AG04450 (cell line): ENCODE measurements around the gene CD47. TPM values are rescaled to one million over a fixed set of nuclear protein-coding genes. Genes with fewer than 3 reads are reported as not detected.

ENCODE experiments used
- CTCF ChIA-PET: fragments of 300-600, 350-600 bp; formaldehyde crosslinking; extraction: SDS; loops from one replicate; lab custom pipeline; 2022; ENCODE audit warnings: antibody characterized with exemption, inconsistent platforms; lab: Charles Lee
- POLR2A ChIA-PET: fragments of 350-600 bp; formaldehyde crosslinking; extraction: SDS; loops from one replicate; lab custom pipeline; 2021; ENCODE audit warnings: antibody characterized with exemption, inconsistent platforms; lab: Yijun Ruan, JAX
- DNase-seq: peaks from one replicate; pipeline ENCODE4 v3.0.0-alpha.2; 2011; ENCODE audit warnings: low read depth, low spot score
- H3K27ac ChIP-seq: one replicate; pipeline ENCODE4 v1.5.1; 2012; ENCODE audit warnings: low read depth, low read length, control low read depth
- H3K27me3 ChIP-seq: one replicate; pipeline ENCODE4 v1.6.0; 2012; ENCODE audit warnings: low read length; ENCODE audit not compliant: control insufficient read depth, insufficient read depth
- H3K4me3 ChIP-seq: 2 replicates; pipeline ENCODE4 v1.5.1; 2011; ENCODE audit warnings: mild to moderate bottlenecking, low read depth, low read length, control low read depth
- H3K9me3 ChIP-seq: 2 replicates; pipeline ENCODE4 v1.5.1; 2012; ENCODE audit warnings: low read length; ENCODE audit not compliant: control insufficient read depth, insufficient read depth
- CTCF ChIP-seq: IDR thresholded peaks from 2 replicates; pipeline ENCODE4 v1.5.1; 2011; ENCODE audit warnings: low read depth, low read length, control low read depth, inconsistent platforms
- polyA minus RNA-seq: library from RNA; depleted of rRNA, polyadenylated mRNA; stranded (reverse); fragments of >200 nt; gene quantifications from 2 replicates; pipeline ENCODE4 v1.2.3, GENCODE V29; 2011; rRNA and poly(A)+ RNA removed
- polyA plus RNA-seq: library from polyadenylated mRNA; depleted of rRNA; stranded (reverse); fragments of >200 nt; gene quantifications from 2 replicates; pipeline ENCODE4 v1.2.3, GENCODE V29; 2011; rRNA removed

Gene CD47
- polyA plus RNA-seq (87.4 and 108 TPM in 2 replicates), polyA minus RNA-seq (44.7 and 89.4 TPM in 2 replicates)

- ChIA-PET CTCF (no interaction called here), POLR2A (interaction anchor here (1.0 kb wide), 1 partner anchor 15 kb away, joined by 3 read pairs; no protein-coding TSS in a partner anchor)
- Histone ChIP-seq H3K4me3 (peak within 1 kb of the TSS; percentile 89), H3K27ac (no peak within 1 kb of the TSS), H3K27me3 (no peaks in the 10 kb centered on the region), H3K9me3 (peaks cover 4% of the 10 kb centered on the region; the same call in 1 of the 2 replicates)
- peak; percentile 55 for DNase-seq
- no peak for TF ChIP-seq CTCF
Observed at GRCh38 chr3:108090701-108091497, at the start of gene CD47. Gene CD47, minus strand, starts transcription at chr3:108091031. Its CDS starts 123 bp downstream, at chr3:108090908.

DNA sequence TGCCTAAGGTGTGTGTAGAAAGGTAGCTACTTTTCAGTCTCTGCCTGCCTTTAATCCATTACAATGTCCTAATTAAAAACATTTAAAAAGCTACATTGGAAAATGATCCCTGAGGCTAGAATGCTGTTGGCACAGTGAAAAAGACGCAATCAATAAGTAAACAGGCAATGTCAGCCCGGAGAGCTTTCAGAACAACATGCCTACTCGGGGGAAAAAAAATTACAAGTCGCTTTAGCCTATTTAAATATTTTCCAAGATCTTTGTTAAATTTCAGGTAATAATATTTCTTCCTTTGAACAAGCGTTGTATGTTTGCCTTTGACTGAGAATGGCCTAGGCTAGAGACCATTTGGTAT lies 46.6 kb upstream of the CD47 start:
- no peaks in the 10 kb centered on the region for H3K27me3 ChIP-seq
- ChIA-PET CTCF (no interaction called here), POLR2A (no interaction called here)
- no peak overlapping the region for H3K4me3 ChIP-seq
- no peak for TF ChIP-seq CTCF
- H3K27ac ChIP-seq = no peak overlapping the region
- H3K9me3 ChIP-seq = no peaks in the 10 kb centered on the region
- no peak for DNase-seq

DNA sequence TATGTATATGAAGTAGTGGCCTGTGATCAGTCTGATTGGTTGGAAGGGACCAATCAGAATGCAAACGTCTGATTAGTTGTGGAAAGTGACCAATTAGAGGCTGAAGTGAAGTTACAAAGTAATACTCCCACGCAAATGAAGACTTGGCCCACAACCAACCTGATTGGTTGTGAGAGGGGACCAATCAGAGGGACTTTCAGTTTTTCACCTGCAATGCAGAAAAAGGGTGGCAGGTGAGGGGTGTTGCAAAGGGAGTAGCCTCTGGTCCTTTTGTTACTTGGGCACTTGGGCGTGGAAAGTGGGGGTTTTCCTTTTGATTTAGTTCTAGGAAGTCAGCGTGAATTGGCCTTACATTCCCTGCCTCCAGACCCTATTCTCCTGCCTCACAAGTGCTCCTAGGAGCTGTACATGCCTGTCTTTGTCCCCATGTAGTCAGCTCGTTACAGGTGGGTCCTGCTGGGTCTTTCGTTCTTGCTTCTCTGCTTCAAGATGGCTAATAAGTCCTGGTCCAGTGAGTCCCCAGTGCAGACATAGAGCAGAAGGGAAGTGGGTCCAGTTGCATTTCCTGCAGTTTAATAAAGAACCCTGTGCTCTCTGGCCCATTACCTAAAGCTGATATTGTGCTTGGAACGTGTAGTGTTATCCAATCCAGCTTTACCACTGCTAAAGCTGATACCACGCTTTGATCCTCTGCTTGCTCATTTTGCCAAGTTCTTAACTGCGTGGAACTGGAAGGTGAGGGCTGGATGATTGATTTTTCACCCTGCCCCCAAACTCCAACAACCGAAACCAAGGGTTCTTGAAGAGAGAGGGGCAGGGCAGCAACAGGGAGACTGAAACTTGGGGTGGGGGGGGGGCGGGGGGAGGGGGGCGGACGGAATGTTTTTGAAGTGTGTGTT lies 46.0 kb upstream of the CD47 start:
- Histone ChIP-seq H3K27me3 (no peaks in the 10 kb centered on the region), H3K27ac (no peak overlapping the region), H3K9me3 (no peaks in the 10 kb centered on the region), H3K4me3 (no peak overlapping the region)
- ChIA-PET POLR2A (no interaction called here), CTCF (no interaction called here)
- TF ChIP-seq CTCF = no peak
- no peak for DNase-seq

DNA sequence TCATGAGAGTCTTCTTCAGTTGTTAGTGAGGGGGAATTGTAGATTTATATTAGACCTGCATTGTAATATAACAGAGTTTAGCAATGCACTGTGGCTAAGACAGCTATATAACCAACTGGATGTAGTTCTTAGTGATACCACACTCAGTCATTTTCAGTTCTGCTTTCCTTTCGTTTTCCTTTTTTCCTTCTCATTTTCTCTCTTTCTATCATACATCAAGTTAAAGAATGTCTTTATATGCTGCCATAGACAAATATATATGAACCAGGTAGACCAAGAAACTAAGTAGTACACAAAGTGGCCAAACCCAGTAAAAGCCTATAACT lies 43.7 kb upstream of the CD47 start:
- Histone ChIP-seq H3K27ac (no peak overlapping the region), H3K9me3 (no peaks in the 10 kb centered on the region), H3K27me3 (no peaks in the 10 kb centered on the region), H3K4me3 (no peak overlapping the region)
- TF ChIP-seq CTCF = no peak
- DNase-seq = no peak
- POLR2A ChIA-PET = no interaction called here
- CTCF ChIA-PET = no interaction called here
